ENCODE measurements around the gene CDK5R1.

DNA sequence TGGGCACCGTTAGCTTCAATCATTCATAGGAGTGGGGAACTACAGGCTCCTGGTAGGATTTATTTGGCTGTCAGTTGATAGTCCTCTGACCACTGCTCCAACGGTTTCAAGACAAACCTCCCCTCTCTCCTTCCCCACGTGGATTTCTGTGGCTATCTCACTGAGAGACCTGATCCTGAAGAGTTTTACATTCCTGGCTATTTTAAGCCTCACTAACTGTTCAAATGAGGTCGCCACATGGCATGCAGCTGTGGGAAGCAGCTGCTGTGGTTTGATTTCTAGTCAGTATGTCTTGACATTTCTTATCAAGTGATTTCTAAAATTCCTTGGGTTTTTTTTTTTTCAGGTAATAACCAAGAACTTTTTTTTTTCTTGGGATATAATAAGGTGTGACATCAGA is 38.3 kb downstream of the CDK5R1 start:
- TF ChIP-seq, protein P1, sequence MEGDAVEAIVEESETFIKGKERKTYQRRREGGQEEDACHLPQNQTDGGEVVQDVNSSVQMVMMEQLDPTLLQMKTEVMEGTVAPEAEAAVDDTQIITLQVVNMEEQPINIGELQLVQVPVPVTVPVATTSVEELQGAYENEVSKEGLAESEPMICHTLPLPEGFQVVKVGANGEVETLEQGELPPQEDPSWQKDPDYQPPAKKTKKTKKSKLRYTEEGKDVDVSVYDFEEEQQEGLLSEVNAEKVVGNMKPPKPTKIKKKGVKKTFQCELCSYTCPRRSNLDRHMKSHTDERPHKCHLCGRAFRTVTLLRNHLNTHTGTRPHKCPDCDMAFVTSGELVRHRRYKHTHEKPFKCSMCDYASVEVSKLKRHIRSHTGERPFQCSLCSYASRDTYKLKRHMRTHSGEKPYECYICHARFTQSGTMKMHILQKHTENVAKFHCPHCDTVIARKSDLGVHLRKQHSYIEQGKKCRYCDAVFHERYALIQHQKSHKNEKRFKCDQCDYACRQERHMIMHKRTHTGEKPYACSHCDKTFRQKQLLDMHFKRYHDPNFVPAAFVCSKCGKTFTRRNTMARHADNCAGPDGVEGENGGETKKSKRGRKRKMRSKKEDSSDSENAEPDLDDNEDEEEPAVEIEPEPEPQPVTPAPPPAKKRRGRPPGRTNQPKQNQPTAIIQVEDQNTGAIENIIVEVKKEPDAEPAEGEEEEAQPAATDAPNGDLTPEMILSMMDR (IDR thresholded peaks at IDR 0.05), result no peak
- no peak for TF ChIP-seq POLR2A (IDR thresholded peaks at IDR 0.05)

Data from ovary (tissue), 3 donors.